Measurements from ENCODE around the gene ALOX12.

- TF ChIP-seq POLR2A (IDR thresholded peaks at IDR 0.05; ENCODE audit: low read length) (no peak), GATA1 (IDR thresholded peaks at IDR 0.05; ENCODE audit: low read depth, low read length) (no peak)
These were observed 39.2 kb downstream of the ALOX12 start for GRCh38 chr17:7034955-7035590.

Data from erythroblast (primary cell).